T-cell (primary cell): ENCODE data around the gene HIPK4. TPM values are rescaled to one million over a fixed set of nuclear protein-coding genes. Genes with fewer than 3 reads are reported as not detected.
"Not testable (repeated sequence)": the region's sequence is repeated elsewhere in the genome, so short reads cannot be mapped to it uniquely, and the experiment has no call there.

Source experiments
- ATAC-seq, 4 experiments: fragments of 200-7000 bp in 3 of 4; fragments of 150-1000 bp in 1 of 4; cut with Tn5 transposase; replicated peaks in 1 of 4; 1 replicate in 3 of 4; 2 replicates in 1 of 4; pipeline ENCODE4 v1.10.0; 2021; ENCODE audit warnings: moderate library complexity in 3 of 4, mild to moderate bottlenecking in 2 of 4, moderate number of reproducible peaks in 1 of 4
- CTCF ChIA-PET, 2 donors: fragments of 300-600 bp; sonication (Branson Sonifier 250); formaldehyde crosslinking; loops; one replicate each; lab custom pipeline; 2022; ENCODE audit warnings: antibody characterized with exemption in 2 of 2; lab: Charles Lee
- POLR2A ChIA-PET, 2 donors: fragments of 300-600 bp; sonication (Branson Sonifier 250); formaldehyde crosslinking; loops; one replicate each; lab custom pipeline; 2022; ENCODE audit warnings: antibody characterized with exemption in 2 of 2; lab: Charles Lee
- DNase-seq, 35 experiments: peaks; one replicate each; pipeline versions ENCODE4 v3.0.0 to v3.0.0-alpha.2; 2013 to 2023
- H3K27ac ChIP-seq: one replicate; pipeline ENCODE4 v1.5.1; 2013; ENCODE audit warnings: low read length
- H3K27me3 ChIP-seq, 2 experiments: replicated peaks in 1 of 2; 1 replicate in 1 of 2; 2 replicates in 1 of 2; pipeline versions ENCODE4 v1.6.1 to v1.7.0; 2013; ENCODE audit warnings: low read length in 1 of 2, mixed read lengths in 1 of 2; ENCODE audit not compliant: control insufficient read depth in 2 of 2, insufficient read depth in 2 of 2; ENCODE audit errors: extremely low read depth in 1 of 2
- H3K36me3 ChIP-seq, 2 donors: 1 replicate in 1 of 2; 2 replicates in 1 of 2; pipeline versions ENCODE4 v1.6.1 to v1.7.0; 2013; ENCODE audit warnings: low read length in 1 of 2; ENCODE audit not compliant: control insufficient read depth in 2 of 2, insufficient read depth in 1 of 2; ENCODE audit errors: extremely low read depth in 1 of 2
- H3K4me1 ChIP-seq, 2 experiments: 1 replicate in 1 of 2; 2 replicates in 1 of 2; pipeline versions ENCODE4 v1.6.1 to v1.7.0; 2013; ENCODE audit warnings: low read length in 2 of 2, mixed read lengths in 1 of 2; ENCODE audit not compliant: insufficient read depth in 2 of 2, control insufficient read depth in 1 of 2; ENCODE audit errors: extremely low read depth in 1 of 2
- H3K4me3 ChIP-seq, 2 donors: 1 replicate in 1 of 2; 2 replicates in 1 of 2; pipeline versions ENCODE4 v1.5.1 to v1.7.0; 2013; ENCODE audit warnings: mild to moderate bottlenecking in 2 of 2, low read length in 1 of 2, moderate library complexity in 1 of 2; ENCODE audit not compliant: control insufficient read depth in 1 of 2; ENCODE audit errors: extremely low read depth in 1 of 2
- H3K9me3 ChIP-seq: 2 replicates; pipeline ENCODE4 v1.7.0; 2013
- H3K27ac Mint-ChIP-seq, 2 donors: one replicate each; pipeline ENCODE4 v1.8.0; 2020 to 2021; ENCODE audit warnings: mild to moderate bottlenecking in 2 of 2, mixed read lengths in 2 of 2
- H3K27me3 Mint-ChIP-seq, 2 donors: one replicate each; pipeline ENCODE4 v1.8.0; 2021 to 2022; ENCODE audit warnings: mixed read lengths in 2 of 2
- H3K36me3 Mint-ChIP-seq: one replicate; pipeline ENCODE4 v1.8.0; 2021; ENCODE audit warnings: mixed read lengths
- H3K4me1 Mint-ChIP-seq, 3 donors: one replicate each; pipeline ENCODE4 v1.8.0; 2020 to 2022; ENCODE audit warnings: mixed read lengths in 3 of 3, mild to moderate bottlenecking in 1 of 3
- H3K4me3 Mint-ChIP-seq, 3 donors: one replicate each; pipeline ENCODE4 v1.8.0; 2020 to 2022; ENCODE audit warnings: mild to moderate bottlenecking in 3 of 3, mixed read lengths in 3 of 3, moderate library complexity in 3 of 3
- H3K9me3 Mint-ChIP-seq, 3 donors: one replicate each; pipeline ENCODE4 v1.8.0; 2020 to 2022; ENCODE audit warnings: mixed read lengths in 3 of 3
- WGBS: methylation state at CpG from one replicate; pipeline ENCODE4 v1.1.5; 2013; ENCODE audit warnings: missing lambda C conversion rate; ENCODE audit not compliant: insufficient coverage; 5-methylcytosine and 5-hydroxymethylcytosine counted together
- total RNA-seq, 35 experiments: library from RNA in 6 of 35; stranded (reverse) in 6 of 35; fragments of 120-200 nt in 1 of 35; gene quantifications; one replicate each; pipeline versions ENCODE4 v1.2.1 to v1.2.4 and lab custom pipeline; 2013 to 2026

HIPK4 gene
- total RNA-seq, 5 donors from 2014 or later (not counting 1 experiment from before 2014, with no cell fraction given): 0.16 to 0.20 (median 0.18) TPM; not detected in 1

DNA sequence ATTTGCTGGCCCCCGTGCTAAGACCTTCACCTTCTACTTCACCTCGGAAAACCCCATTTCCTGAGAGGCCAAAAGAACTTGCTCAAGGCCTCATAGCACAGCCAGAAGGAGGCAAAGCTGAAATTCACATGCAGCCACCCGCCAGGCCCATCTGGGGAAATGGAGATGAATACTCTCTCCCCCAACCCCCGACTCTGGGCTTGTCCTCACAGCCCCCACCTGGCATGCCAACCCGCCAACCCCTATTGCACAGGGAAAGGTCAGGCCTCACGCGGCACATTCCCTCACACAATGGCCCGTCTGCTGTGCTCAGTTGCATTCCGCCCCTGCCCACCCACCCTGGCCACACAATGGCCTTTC lies 20.0 kb upstream of the HIPK4 start:
- Histone ChIP-seq H3K36me3 (no peaks in the 10 kb centered on the region), H3K27me3 (peaks cover 0 to 38% of the 10 kb centered on the region in 2 experiments), H3K9me3 (no peaks in the 10 kb centered on the region), H3K4me1 (peaks cover 0 to 20% of the 10 kb centered on the region in 2 experiments), H3K27ac (no peak overlapping the region), H3K4me3 (no peak overlapping the region)
- WGBS: 100% methylated on average over 1 of the region's 9 CpGs
- DNase-seq (no peak), ATAC-seq (no peak)
- Mint-ChIP-seq H3K9me3 (no peaks in the 10 kb centered on the region), H3K27ac (no peak overlapping the region), H3K27me3 (peaks cover 0 to 2% of the 10 kb centered on the region in 2 donors), H3K4me1 (peaks cover 8 to 14% (median 12%) of the 10 kb centered on the region in 3 donors), H3K4me3 (no peak overlapping the region), H3K36me3 (no peaks in the 10 kb centered on the region)
- CTCF ChIA-PET: no interaction called here
- POLR2A ChIA-PET: no interaction called here

DNA sequence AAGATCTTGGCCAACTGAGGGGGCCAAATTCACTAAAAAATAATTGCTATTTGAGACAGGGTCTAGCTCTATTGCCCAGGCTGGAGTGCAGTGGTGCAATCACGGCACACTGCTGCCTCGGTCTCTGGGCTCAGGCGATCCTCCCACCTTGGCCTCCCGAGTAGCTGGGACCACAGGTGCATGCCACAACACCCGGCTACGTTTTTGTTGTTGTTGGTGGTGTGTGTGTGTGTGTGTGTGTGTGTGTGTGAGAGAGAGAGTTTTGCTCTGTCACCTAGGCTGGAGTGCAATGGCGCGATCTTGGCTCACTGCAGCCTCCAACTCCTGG lies 18.6 kb upstream of the HIPK4 start:
- H3K27me3 ChIP-seq: peaks cover 0 to 25% of the 10 kb centered on the region in 2 experiments
- H3K27ac Mint-ChIP-seq, DNase-seq, H3K36me3 ChIP-seq, POLR2A ChIA-PET, H3K27me3 Mint-ChIP-seq, H3K4me3 Mint-ChIP-seq, H3K27ac ChIP-seq, ATAC-seq, H3K4me3 ChIP-seq, H3K36me3 Mint-ChIP-seq, H3K9me3 ChIP-seq, H3K9me3 Mint-ChIP-seq: not testable (repeated sequence)
- peaks cover 15 to 23% (median 15%) of the 10 kb centered on the region in 3 donors for H3K4me1 Mint-ChIP-seq
- H3K4me1 ChIP-seq: peaks cover 0 to 25% of the 10 kb centered on the region in 2 experiments
- 100% methylated on average over 5 of the region's 8 CpGs for WGBS
- CTCF ChIA-PET: interaction anchor here in 1 of 2 donors (1.1 kb wide), 1 partner anchor 12 kb away, joined by 3 read pairs; no protein-coding TSS in a partner anchor

DNA sequence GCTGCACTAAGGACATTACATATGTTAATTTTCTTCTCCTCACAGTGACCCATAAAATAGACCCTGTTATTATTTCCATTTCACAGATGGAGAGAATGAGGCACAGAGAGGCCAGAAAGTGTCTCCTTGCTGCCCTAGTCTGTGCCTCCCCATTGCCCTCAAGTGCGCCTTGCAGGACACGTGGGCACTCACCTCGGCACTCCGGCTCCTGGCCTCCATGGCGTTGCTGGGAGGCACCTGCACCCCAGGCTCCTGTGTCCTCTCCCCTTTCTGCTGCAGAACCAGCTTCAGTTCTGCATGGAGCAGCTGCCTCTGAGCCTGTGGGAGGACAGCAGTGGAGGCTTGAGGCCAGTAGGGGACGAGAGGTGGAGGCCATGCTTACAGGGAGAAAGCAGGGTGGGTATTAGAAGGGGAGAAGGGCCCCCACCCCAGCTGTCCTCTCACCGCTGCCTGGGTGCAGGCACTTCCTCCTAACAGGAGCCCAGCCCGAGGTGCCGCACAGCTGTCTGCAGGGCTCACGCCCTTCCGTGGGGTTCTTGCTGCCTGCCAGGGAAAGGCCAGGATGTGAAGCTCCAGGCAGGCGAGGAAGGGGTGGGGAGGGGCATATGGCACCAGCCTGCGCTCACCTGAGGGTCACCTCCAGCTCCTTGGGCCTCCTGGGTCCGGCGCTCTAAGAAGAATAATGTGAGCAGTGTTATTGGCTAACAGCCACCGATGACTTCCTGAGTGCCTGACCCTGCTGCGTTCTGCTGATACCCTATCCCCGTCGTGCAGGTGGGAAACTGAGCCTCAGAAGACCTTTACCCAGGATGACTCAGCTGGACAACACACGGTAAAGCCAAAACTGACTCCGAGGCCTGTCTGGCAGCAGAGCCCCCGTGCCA lies 18.0 kb upstream of the HIPK4 start:
- DNase-seq: no peak
- POLR2A ChIA-PET: no interaction called here
- Histone ChIP-seq H3K9me3 (no peaks in the 10 kb centered on the region), H3K27me3 (peaks cover 0 to 19% of the 10 kb centered on the region in 2 experiments), H3K4me1 (peaks cover 0 to 25% of the 10 kb centered on the region in 2 experiments), H3K4me3 (no peak overlapping the region), H3K36me3 (no peaks in the 10 kb centered on the region), H3K27ac (no peak overlapping the region)
- 43% methylated on average over 21 of the region's 22 CpGs for WGBS
- Mint-ChIP-seq H3K36me3 (no peaks in the 10 kb centered on the region), H3K9me3 (no peaks in the 10 kb centered on the region), H3K27ac (peak overlapping the region in 1 of 2 donors; percentile 59), H3K4me1 (peaks cover 18 to 29% (median 18%) of the 10 kb centered on the region in 3 donors), H3K4me3 (no peak overlapping the region), H3K27me3 (no peaks in the 10 kb centered on the region)
- no peak for ATAC-seq
- CTCF ChIA-PET: interaction anchor here in 1 of 2 donors (0.7 kb wide), 2 partner anchors 13 to 52 kb away, joined by 3 to 4 read pairs; no protein-coding TSS in a partner anchor

DNA sequence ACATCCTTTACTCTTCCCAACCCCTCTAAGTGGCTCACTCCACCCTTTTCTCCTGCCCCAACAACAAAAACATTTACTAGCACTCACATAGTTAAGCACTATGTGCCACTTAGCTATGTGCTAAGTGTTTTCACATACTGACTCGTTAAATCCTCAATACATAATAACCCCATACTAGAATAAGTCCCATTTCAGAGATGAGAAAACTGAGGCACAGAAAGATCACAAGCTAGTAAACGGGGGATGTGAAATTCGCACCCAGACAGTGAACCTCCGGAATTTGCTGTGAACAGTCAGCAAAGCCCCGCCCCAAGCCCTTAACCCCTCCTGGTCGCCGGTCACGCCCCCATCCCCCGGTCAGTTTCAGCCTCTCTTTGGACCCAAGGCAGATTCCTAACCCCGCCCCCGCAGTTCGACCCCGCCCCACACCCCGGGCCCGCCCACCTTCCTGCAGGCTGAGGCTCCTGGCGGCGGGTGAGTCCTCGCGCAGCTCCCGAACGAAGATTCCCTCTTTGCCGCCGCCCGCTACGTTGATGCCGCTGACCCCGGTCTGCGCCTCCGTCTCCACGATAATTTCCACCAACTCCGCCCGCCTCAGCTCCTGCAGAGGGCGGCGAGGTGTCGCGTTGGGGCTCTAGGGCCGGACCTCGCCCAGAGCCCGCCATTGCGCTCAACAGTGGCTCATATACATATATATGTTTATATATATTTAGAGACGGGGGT lies 13.4 kb upstream of the HIPK4 start:
- Mint-ChIP-seq H3K27ac (peak overlapping the region; percentile 82 to 91), H3K4me1 (peaks cover 27 to 51% (median 27%) of the 10 kb centered on the region in 3 donors), H3K36me3 (peaks cover 4% of the 10 kb centered on the region), H3K9me3 (no peaks in the 10 kb centered on the region), H3K4me3 (peak overlapping the region; percentile 78 to 92 (median 89)), H3K27me3 (no peaks in the 10 kb centered on the region)
- peaks cover 0 to under 1% of the 10 kb centered on the region in 2 experiments for H3K27me3 ChIP-seq
- no peaks in the 10 kb centered on the region for H3K9me3 ChIP-seq
- peak; percentile 42 to 81 (median 67) for DNase-seq
- peak overlapping the region; percentile 44 for H3K27ac ChIP-seq
- no peaks in the 10 kb centered on the region for H3K36me3 ChIP-seq
- 0% methylated on average over 28 of the region's 41 CpGs for WGBS
- CTCF ChIA-PET: interaction anchor here in 1 of 2 donors (0.8 to 1.8 kb wide), 2 partner anchors 22 to 60 kb away, joined by 4 read pairs; partner anchors contain the start of gene SERTAD1
- peaks cover 0 to 31% of the 10 kb centered on the region in 2 experiments for H3K4me1 ChIP-seq
- ATAC-seq: peak; percentile 53 to 65 (median 58)
- peak overlapping the region; percentile 65 to 69 for H3K4me3 ChIP-seq
- POLR2A ChIA-PET: interaction anchor here in 1 of 2 donors (0.6 kb wide), 1 partner anchor 903 kb away, joined by 3 read pairs; no protein-coding TSS in a partner anchor

DNA sequence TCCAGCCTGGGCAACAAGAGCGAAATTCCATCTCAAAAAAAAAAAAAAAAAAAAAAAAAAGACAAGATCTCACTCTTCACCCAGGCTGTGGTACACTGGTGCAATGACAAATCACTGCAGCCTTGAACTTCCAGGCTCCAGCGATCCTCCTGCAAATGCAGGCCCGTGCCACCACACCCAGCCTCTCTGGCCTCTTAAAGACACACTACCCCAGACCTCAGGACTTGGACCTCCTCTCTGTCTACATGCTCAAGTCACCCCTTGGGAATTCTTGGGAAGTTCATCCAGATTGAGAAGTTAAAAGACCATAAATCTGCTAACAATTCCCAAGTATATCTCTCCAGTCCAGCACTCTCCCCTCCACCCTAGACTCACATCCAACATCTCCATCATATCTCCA lies 10.6 kb upstream of the HIPK4 start:
- ChIA-PET CTCF (no interaction called here), POLR2A (no interaction called here)
- H3K4me1 Mint-ChIP-seq: peaks cover 18 to 44% (median 18%) of the 10 kb centered on the region in 3 donors
- H3K9me3 Mint-ChIP-seq: no peaks in the 10 kb centered on the region
- no peak overlapping the region for H3K27ac ChIP-seq
- ATAC-seq (no peak), DNase-seq (no peak)
- H3K4me3 Mint-ChIP-seq: no peak overlapping the region
- WGBS: 80% methylated on average over 1 of the region's 3 CpGs
- H3K27me3 ChIP-seq: peaks cover 0 to 8% of the 10 kb centered on the region in 2 experiments
- H3K27me3 Mint-ChIP-seq: no peaks in the 10 kb centered on the region
- H3K4me3 ChIP-seq: no peak overlapping the region
- H3K36me3 ChIP-seq: no peaks in the 10 kb centered on the region
- H3K36me3 Mint-ChIP-seq: peaks cover 4% of the 10 kb centered on the region
- H3K4me1 ChIP-seq: peaks cover 0 to 27% of the 10 kb centered on the region in 2 experiments
- H3K9me3 ChIP-seq: no peaks in the 10 kb centered on the region
- H3K27ac Mint-ChIP-seq: no peak overlapping the region
